ENCODE data around the gene SFRP4.

Gene SFRP4

DNA sequence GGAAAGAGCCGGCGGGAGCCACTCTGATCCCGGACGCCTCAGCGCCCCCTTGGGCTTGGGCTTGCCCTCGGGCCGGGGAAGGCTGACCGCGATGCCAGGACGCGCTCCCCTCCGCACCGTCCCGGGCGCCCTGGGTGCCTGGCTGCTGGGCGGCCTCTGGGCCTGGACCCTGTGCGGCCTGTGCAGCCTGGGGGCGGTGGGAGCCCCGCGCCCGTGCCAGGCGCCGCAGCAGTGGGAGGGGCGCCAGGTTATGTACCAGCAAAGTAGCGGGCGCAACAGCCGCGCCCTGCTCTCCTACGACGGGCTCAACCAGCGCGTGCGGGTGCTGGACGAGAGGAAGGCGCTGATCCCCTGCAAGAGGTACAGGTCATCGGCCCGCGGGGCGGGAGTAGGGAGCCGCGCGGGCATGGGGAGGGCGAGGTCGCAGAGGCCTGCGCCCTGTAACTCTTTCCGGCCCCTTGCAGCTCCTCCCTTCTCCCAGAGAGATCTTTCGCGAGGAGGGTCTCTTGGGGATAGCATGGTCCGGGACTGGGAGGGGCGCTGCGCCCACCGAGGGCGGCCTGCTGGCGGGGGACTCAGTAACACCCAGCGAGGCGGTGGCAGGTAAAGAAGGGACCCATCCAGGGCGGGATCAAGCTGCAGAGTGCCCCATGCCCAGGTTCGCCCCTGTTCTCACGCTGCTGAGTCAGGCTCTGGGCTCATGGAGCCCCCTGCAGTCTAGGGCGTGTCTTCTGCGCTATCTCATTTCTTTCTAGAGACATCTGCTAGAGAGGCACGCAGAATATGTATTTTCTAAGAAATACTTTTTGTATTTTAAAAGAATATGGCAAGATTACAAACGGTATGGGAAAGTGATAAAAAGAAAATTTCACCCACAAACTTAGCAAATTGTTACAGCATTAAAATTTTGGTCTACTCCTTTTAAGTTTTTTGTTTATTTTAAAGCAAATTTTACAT lies 4.5 kb upstream of the SFRP4 start:
- Histone ChIP-seq H4K20me1 (peaks cover 0 to 29% (median 9%) of the 10 kb centered on the region in 11 experiments; a peak in 13 of 22 replicates), H3K9ac (peak overlapping the region; percentile 81 to 94 (median 89)), H3K27me3 (peaks cover 14 to 26% (median 20%) of the 10 kb centered on the region in 11 experiments), H3K36me3 (peaks cover 9 to 40% (median 34%) of the 10 kb centered on the region in 11 experiments; a peak in 21 of 22 replicates), H3K4me1 (peaks cover 22 to 35% (median 30%) of the 10 kb centered on the region in 10 experiments), H3K4me3 (peak overlapping the region; percentile 76 to 93 (median 90)), H3K27ac (peak overlapping the region; percentile 49 to 93 (median 90)), H3K9me3 (replicated peaks in 1 of 11) (peaks cover 17 to 34% (median 31%) of the 10 kb centered on the region in 11 experiments), H3K4me2 (peak overlapping the region; percentile 81 to 96 (median 89))
- no peak for TF ChIP-seq Cebpa-rat (IDR thresholded peaks at IDR 0.05)

- Histone ChIP-seq H3K4me1 (peaks cover 30 to 42% (median 38%) of the 10 kb centered on the region in 10 experiments), H3K9me3 (replicated peaks in 1 of 11) (peaks cover 9 to 26% (median 23%) of the 10 kb centered on the region in 11 experiments), H4K20me1 (peaks cover 0 to 29% (median 13%) of the 10 kb centered on the region in 11 experiments; a peak in 13 of 22 replicates), H3K4me2 (peak within 1 kb of the TSS; percentile 81 to 96 (median 89)), H3K27ac (peak within 1 kb of the TSS; percentile 49 to 93 (median 90)), H3K4me3 (peak within 1 kb of the TSS; percentile 76 to 93 (median 90)), H3K27me3 (peaks cover 21 to 33% (median 28%) of the 10 kb centered on the region in 11 experiments), H3K9ac (peak within 1 kb of the TSS; percentile 81 to 94 (median 89)), H3K36me3 (peaks cover 7 to 32% (median 27%) of the 10 kb centered on the region in 11 experiments; a peak in 21 of 22 replicates)
- no peak for TF ChIP-seq Cebpa-rat (IDR thresholded peaks at IDR 0.05)
Observed at GRCh38 chr7:37920305-37920848, 3.8 kb upstream of the SFRP4 start, which contains the start of gene EPDR1. Gene EPDR1, plus strand, starts transcription at chr7:37920640. Its CDS starts 300 bp downstream, at chr7:37920940.

DNA sequence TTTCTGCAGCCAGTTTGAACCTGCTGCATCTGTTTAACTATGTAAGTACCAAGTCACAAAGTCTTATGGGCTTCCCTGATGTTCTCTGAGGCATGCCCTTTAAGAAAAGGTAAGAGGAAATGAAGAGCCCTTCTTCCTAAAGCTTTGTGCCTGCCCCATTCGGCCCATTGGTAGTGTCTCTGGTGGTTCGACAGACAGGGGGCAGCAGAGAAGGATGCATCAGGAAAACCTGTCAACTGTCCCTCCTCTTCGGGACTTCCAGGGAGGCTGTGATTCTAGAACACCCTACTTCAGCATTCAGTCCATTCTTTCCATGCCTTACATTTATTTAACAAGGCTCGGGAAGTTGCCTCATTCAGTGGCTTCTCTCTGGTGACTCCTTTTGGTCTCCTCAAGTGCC lies 1.9 kb upstream of the SFRP4 start:
- Histone ChIP-seq H3K9me3 (replicated peaks in 1 of 11) (peaks cover 0 to 8% (median 5%) of the 10 kb centered on the region in 11 experiments; a peak in 9 of 22 replicates), H4K20me1 (peaks cover 0 to 21% (median 13%) of the 10 kb centered on the region in 11 experiments; a peak in 13 of 22 replicates), H3K4me3 (no peak overlapping the region), H3K27me3 (peaks cover 22 to 42% (median 32%) of the 10 kb centered on the region in 11 experiments), H3K9ac (no peak overlapping the region), H3K36me3 (peaks cover 0 to 14% (median 9%) of the 10 kb centered on the region in 11 experiments; a peak in 17 of 22 replicates), H3K4me1 (peaks cover 30 to 53% (median 42%) of the 10 kb centered on the region in 10 experiments), H3K4me2 (no peak overlapping the region), H3K27ac (no peak overlapping the region)
- TF ChIP-seq Cebpa-rat (IDR thresholded peaks at IDR 0.05), result no peak

- TF ChIP-seq Cebpa-rat (IDR thresholded peaks at IDR 0.05), result no peak
- H3K9me3 ChIP-seq (replicated peaks in 1 of 11), result no peaks in the 10 kb centered on the region
- H3K4me2 ChIP-seq, result peak overlapping the region; percentile 86 to 99 (median 96)
- H4K20me1 ChIP-seq, result peaks cover 0 to 12% (median 0%) of the 10 kb centered on the region in 11 experiments; a peak in 3 of 22 replicates
- H3K4me1 ChIP-seq, result peaks cover 21 to 39% (median 27%) of the 10 kb centered on the region in 10 experiments
- H3K27ac ChIP-seq, result no peak overlapping the region
- peaks cover 22 to 42% (median 32%) of the 10 kb centered on the region in 11 experiments for H3K27me3 ChIP-seq
- H3K9ac ChIP-seq, result peak overlapping the region; percentile 7 to 71 (median 47); a peak in 20 of 22 replicates
- no peaks in the 10 kb centered on the region for H3K36me3 ChIP-seq
- peak overlapping the region; percentile 57 to 73 (median 62) for H3K4me3 ChIP-seq
Observed at GRCh38 chr7:37916017-37916672, 472 bp downstream of the SFRP4 start.

GRCh38 chr7:37915438-37915837 lies 1.2 kb downstream of the SFRP4 start:
- Histone ChIP-seq H3K4me2 (peak overlapping the region; percentile 86 to 99 (median 96); a peak in 21 of 22 replicates), H4K20me1 (peaks cover 0 to 12% (median 0%) of the 10 kb centered on the region in 11 experiments; a peak in 3 of 22 replicates), H3K27ac (no peak overlapping the region), H3K4me3 (peak overlapping the region in 4 of 10 experiments; percentile 58 to 73 (median 62); a peak in 5 of 20 replicates), H3K36me3 (no peaks in the 10 kb centered on the region), H3K9me3 (replicated peaks in 1 of 11) (no peaks in the 10 kb centered on the region), H3K27me3 (peaks cover 22 to 42% (median 32%) of the 10 kb centered on the region in 11 experiments), H3K9ac (no peak overlapping the region), H3K4me1 (peaks cover 21 to 39% (median 27%) of the 10 kb centered on the region in 10 experiments)
- TF ChIP-seq Cebpa-rat (IDR thresholded peaks at IDR 0.05), result no peak

DNA sequence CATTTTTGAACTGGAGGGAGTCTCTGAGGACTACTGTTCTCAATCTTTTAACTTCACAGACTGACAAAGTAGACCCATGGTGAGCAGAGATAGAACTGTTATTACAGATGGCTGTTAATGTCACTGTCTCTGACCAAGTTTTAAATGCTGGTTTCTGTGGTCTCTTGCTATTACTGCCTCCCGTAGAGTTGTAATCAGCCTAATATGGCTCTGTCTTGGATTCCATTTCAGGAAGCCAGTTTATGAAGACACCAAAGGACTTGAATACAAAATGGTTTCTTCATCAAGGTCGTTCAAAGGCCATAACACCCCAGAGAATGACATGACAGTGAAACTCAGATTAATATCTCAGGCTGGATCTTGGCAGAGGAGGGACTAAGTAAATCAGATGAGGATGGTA lies 3.9 kb downstream of the SFRP4 start:
- no peak overlapping the region for H3K4me2 ChIP-seq
- H4K20me1 ChIP-seq, result peaks cover 0 to 12% (median 0%) of the 10 kb centered on the region in 11 experiments; a peak in 3 of 22 replicates
- no peak for TF ChIP-seq Cebpa-rat (IDR thresholded peaks at IDR 0.05)
- H3K9me3 ChIP-seq (replicated peaks in 1 of 11), result no peaks in the 10 kb centered on the region
- no peak overlapping the region for H3K4me3 ChIP-seq
- H3K27ac ChIP-seq, result no peak overlapping the region
- H3K4me1 ChIP-seq, result peaks cover 15 to 31% (median 21%) of the 10 kb centered on the region in 10 experiments; a peak in 19 of 20 replicates
- peaks cover 16 to 32% (median 26%) of the 10 kb centered on the region in 11 experiments for H3K27me3 ChIP-seq
- no peaks in the 10 kb centered on the region for H3K36me3 ChIP-seq
- no peak overlapping the region for H3K9ac ChIP-seq

DNA sequence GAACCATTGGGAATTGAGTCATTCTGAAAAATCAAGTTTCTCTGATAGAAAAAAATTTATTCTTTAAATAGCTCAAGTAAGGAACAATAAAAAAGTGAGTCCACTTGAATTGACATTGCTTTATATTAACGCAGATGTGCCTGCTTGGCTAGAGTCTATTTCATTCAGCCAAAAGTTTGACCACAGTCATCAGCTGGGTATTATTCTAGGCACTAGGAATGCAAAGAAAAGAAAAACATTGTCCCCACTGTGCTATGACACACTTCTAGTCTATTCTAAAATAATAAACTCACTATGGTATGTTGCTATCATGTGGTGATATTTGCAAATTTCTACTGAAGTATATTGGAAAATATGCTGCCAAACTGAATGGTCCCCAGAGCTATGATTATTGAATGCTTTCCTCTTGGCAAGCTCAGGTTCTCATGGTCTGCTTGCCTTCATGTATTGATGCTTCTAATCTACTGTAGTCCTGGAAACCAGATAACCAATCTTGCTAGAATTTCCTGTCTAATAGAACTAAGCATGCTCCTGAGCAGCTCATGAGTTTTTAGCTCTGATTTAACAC lies 8.3 kb downstream of the SFRP4 start:
- no peak for TF ChIP-seq Cebpa-rat (IDR thresholded peaks at IDR 0.05)
- Histone ChIP-seq H3K4me2 (no peak overlapping the region), H3K9me3 (replicated peaks in 1 of 11) (no peaks in the 10 kb centered on the region), H3K4me1 (no peaks in the 10 kb centered on the region), H3K4me3 (no peak overlapping the region), H3K27me3 (no peaks in the 10 kb centered on the region), H3K27ac (no peak overlapping the region), H4K20me1 (no peaks in the 10 kb centered on the region), H3K9ac (no peak overlapping the region), H3K36me3 (no peaks in the 10 kb centered on the region)

DNA sequence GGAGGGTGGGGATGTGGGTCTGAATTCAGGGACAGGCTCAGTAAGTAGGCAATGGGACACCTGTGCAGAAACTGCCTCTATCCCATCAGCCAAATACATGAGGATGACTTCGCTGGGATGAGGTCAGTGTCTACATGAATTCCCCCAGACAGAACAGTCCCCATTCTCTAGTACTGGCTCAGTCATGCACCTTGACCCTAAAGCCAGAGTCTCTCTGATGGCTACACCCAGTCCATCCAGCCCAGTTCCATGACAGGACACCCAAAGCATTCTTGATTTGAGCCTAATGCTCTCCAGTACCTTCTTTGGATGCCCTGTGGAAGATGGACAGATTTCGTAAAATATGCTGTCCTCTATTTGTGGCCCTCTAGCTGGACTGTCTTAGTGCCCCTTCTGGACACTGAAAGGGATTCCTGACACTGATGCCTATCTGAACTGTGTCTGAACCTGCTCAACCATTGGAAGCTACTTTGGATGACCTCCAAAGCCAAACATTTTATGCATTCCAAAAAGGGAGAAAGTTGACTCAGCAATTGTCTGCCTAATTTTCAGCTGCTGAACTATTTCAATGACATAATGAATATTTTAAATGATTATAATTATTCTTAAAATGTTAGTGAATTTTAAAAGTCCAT lies 14.6 kb downstream of the SFRP4 start:
- Histone ChIP-seq H3K4me2 (no peak overlapping the region), H3K27ac (peak overlapping the region in 2 of 11 experiments; percentile 16 to 32; a peak in 1 of 22 replicates), H3K9me3 (replicated peaks in 1 of 11) (no peaks in the 10 kb centered on the region), H3K9ac (no peak overlapping the region), H3K4me1 (no peaks in the 10 kb centered on the region), H3K27me3 (no peaks in the 10 kb centered on the region), H3K36me3 (no peaks in the 10 kb centered on the region), H3K4me3 (no peak overlapping the region), H4K20me1 (no peaks in the 10 kb centered on the region)
- no peak for TF ChIP-seq Cebpa-rat (IDR thresholded peaks at IDR 0.05)
